ENCODE measurements around the gene PTAFR. TPM values are rescaled to one million over a fixed set of nuclear protein-coding genes. Genes with fewer than 3 reads are reported as not detected.
A peak's percentile ranks its signal among the peaks of the same experiment; 100 is the strongest.

Gene PTAFR
- total and polyA plus RNA-seq, 2 donors (not counting 1 experiment from before 2014, with no cell fraction given): 5.9 to 6.2 TPM

- H3K9me3 ChIP-seq (ENCODE audit: control extremely low read depth in 1 of 3, control insufficient read depth in 2 of 3, insufficient read depth in 1 of 3, low read length in 2 of 3): peaks cover 0 to 6% (median 0%) of the 10 kb centered on the region in 3 donors
These were observed 21.4 kb upstream of the PTAFR start for GRCh38 chr1:28197682-28198415.

More at GRCh38 chr1:28197682-28198415, 21.4 kb upstream of the PTAFR start:
- H3K4me1 ChIP-seq (ENCODE audit: control insufficient read depth in 2 of 2, insufficient read depth in 2 of 2, low read length in 2 of 2): peaks cover 13 to 18% of the 10 kb centered on the region in 2 donors
- Mint-ChIP-seq H3K9me3 (ENCODE audit: insufficient read depth) (no peaks in the 10 kb centered on the region), H3K4me3 (no peak overlapping the region), H3K4me1 (peaks cover 25% of the 10 kb centered on the region), H3K27me3 (no peaks in the 10 kb centered on the region), H3K27ac (peak overlapping the region; percentile 37)
- WGBS (ENCODE audit: insufficient coverage): 99% methylated on average over 9 of the region's 12 CpGs
- H3K4me2 ChIP-seq (replicated peaks; ENCODE audit: low read depth, low read length, poor library complexity, severe bottlenecking): no peak overlapping the region
- no peaks in the 10 kb centered on the region for H3K27me3 ChIP-seq (replicated peaks in 1 of 4; ENCODE audit: control extremely low read depth in 1 of 4, control insufficient read depth in 3 of 4, insufficient read depth in 4 of 4, low read length in 3 of 4)
- intact Hi-C loops (cut with micrococcal nuclease): no loop called here
- no peak overlapping the region for H3K9ac ChIP-seq (ENCODE audit: low read length)
- ATAC-seq (ENCODE audit: low read depth): no peak
- TF ChIP-seq EZH2 (IDR thresholded peaks at IDR 0.05; ENCODE audit: borderline replicate concordance, insufficient read depth, low read depth, low read length, poor library complexity, severe bottlenecking) (no peak), CTCF (IDR thresholded peaks at IDR 0.05) (no peak)
- POLR2A ChIA-PET: no interaction called here
- no peak overlapping the region for H2AFZ ChIP-seq (ENCODE audit: insufficient read depth, low read depth, low read length, poor library complexity, severe bottlenecking)
- no peak overlapping the region for H3K4me3 ChIP-seq (ENCODE audit: control extremely low read depth in 1 of 5, extremely low read depth in 1 of 5, insufficient read depth in 1 of 5, low read depth in 2 of 5, low read length in 4 of 5)
- H4K20me1 ChIP-seq (ENCODE audit: control insufficient read depth, insufficient read depth, low read length, poor library complexity, severe bottlenecking): no peaks in the 10 kb centered on the region
- peaks cover 3 to 44% of the 10 kb centered on the region in 2 experiments for H3K36me3 ChIP-seq (replicated peaks in 1 of 2; ENCODE audit: control extremely low read depth in 1 of 2, control insufficient read depth in 1 of 2, extremely low read depth in 1 of 2, insufficient read depth in 2 of 2, low read length in 1 of 2)
- no peaks in the 10 kb centered on the region for H3K79me2 ChIP-seq (ENCODE audit: control insufficient read depth, insufficient read depth, low read length)
- no peak overlapping the region for H3K27ac ChIP-seq (ENCODE audit: low read length in 2 of 2)
- DNase-seq: no peak
- CTCF ChIA-PET: interaction anchor here (0.9 to 2.3 kb wide), 3 partner anchors 9 to 106 kb away, joined by 4 to 10 read pairs (median 5); no protein-coding TSS in a partner anchor

Data from B cell (primary cell).